AG10803 (cell line): Measurements from ENCODE around the gene CENPV.
"Not testable (repeated sequence)": the region's sequence is repeated elsewhere in the genome, so short reads cannot be mapped to it uniquely, and the experiment has no call there.

Experiments used
- DNase-seq: peaks from one replicate; pipeline ENCODE4 v3.0.0; 2010; ENCODE audit warnings: low read depth
- H3K4me3 ChIP-seq: 2 replicates; pipeline ENCODE4 v1.5.1; 2011; ENCODE audit warnings: mild to moderate bottlenecking, low read length, control low read depth
- CTCF ChIP-seq: conservative IDR thresholded peaks from 2 replicates; pipeline ENCODE4 v1.5.1; 2011; ENCODE audit warnings: mild to moderate bottlenecking, low read length, control low read depth, inconsistent platforms

The CENPV gene

GRCh38 chr17:16297367-16298139 is 55.7 kb downstream of the CENPV start:
- no peak for DNase-seq
- no peak for TF ChIP-seq CTCF
- no peak overlapping the region for H3K4me3 ChIP-seq

- not testable (repeated sequence) for H3K4me3 ChIP-seq, DNase-seq
Measured at GRCh38 chr17:16296072-16296471, 57.2 kb downstream of the CENPV start.

GRCh38 chr17:16294560-16294959 is 58.7 kb downstream of the CENPV start:
- no peak for TF ChIP-seq CTCF
- no peak overlapping the region for H3K4me3 ChIP-seq
- DNase-seq: no peak

- no peak overlapping the region for H3K4me3 ChIP-seq
- DNase-seq: no peak
- no peak for TF ChIP-seq CTCF
Measured at GRCh38 chr17:16293931-16294330, 59.3 kb downstream of the CENPV start.
